OCI-LY3 (cell line): ENCODE data around the gene POLR3B.

ENCODE experiments used
- EZH2phosphoT487 ChIP-seq: fragments of 200-600 bp; shearing (Covaris generic); IDR thresholded peaks from 2 replicates; pipeline ENCODE4 v1.6.1; 2018; ENCODE audit warnings: antibody characterized with exemption, mixed run types, low read depth
- TF ChIP-seq, protein P1 (sequence below): fragments of 200-600, 300-600 bp; sonication (generic); IDR thresholded peaks from 2 replicates; pipeline ENCODE4 v1.5.1; 2014; ENCODE audit warnings: antibody characterized with exemption, low read length, low read depth

DNA sequence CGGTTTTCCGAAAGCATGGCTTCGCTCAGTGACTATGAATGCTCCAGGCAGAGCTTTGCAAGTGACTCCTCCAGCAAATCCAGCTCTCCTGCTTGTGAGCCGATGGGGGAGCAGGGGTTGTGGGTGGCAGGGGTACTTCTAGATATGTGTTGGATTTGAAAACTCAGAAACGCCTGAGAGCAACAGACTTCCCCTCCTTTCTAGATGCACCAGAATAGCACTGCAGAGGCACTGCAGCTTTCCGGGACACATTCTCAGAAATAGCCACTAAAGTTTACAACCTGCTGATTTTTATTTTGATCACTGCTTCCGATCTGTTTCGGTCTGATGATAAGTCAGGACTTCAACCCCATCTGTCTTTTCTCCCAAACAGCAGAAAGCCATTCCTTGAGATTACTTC lies 46.4 kb upstream of the POLR3B start:
- TF ChIP-seq, protein P1, sequence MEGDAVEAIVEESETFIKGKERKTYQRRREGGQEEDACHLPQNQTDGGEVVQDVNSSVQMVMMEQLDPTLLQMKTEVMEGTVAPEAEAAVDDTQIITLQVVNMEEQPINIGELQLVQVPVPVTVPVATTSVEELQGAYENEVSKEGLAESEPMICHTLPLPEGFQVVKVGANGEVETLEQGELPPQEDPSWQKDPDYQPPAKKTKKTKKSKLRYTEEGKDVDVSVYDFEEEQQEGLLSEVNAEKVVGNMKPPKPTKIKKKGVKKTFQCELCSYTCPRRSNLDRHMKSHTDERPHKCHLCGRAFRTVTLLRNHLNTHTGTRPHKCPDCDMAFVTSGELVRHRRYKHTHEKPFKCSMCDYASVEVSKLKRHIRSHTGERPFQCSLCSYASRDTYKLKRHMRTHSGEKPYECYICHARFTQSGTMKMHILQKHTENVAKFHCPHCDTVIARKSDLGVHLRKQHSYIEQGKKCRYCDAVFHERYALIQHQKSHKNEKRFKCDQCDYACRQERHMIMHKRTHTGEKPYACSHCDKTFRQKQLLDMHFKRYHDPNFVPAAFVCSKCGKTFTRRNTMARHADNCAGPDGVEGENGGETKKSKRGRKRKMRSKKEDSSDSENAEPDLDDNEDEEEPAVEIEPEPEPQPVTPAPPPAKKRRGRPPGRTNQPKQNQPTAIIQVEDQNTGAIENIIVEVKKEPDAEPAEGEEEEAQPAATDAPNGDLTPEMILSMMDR, result no peak
- no peak for TF ChIP-seq EZH2phosphoT487
